Colonic mucosa (tissue), 4 donors: ENCODE data around the gene TMC4. TPM values are rescaled to one million over a fixed set of nuclear protein-coding genes. Genes with fewer than 3 reads are reported as not detected.

Source experiments
- DNase-seq: peaks from one replicate; pipeline ENCODE4 v3.0.0-alpha.2; 2020
- H3K27ac ChIP-seq: fragments of 200-600 bp; one replicate; pipeline ENCODE4 v1.8.0; 2021
- H3K27me3 ChIP-seq: fragments of 200-600 bp; one replicate; pipeline ENCODE4 v1.8.0; 2021
- H3K36me3 ChIP-seq: fragments of 200-600 bp; one replicate; pipeline ENCODE4 v1.8.0; 2021
- H3K4me1 ChIP-seq: fragments of 200-600 bp; one replicate; pipeline ENCODE4 v1.8.0; 2021; ENCODE audit warnings: mild to moderate bottlenecking
- H3K4me3 ChIP-seq: fragments of 200-600 bp; one replicate; pipeline ENCODE4 v1.8.0; 2021
- H3K9ac ChIP-seq, 2 donors: one replicate each; pipeline ENCODE4 v1.7.0; 2013; ENCODE audit warnings: control low read depth in 2 of 2, low read depth in 2 of 2, low read length in 2 of 2
- H3K9me3 ChIP-seq: fragments of 200-600 bp; one replicate; pipeline ENCODE4 v1.8.0; 2021
- CTCF ChIP-seq: fragments of 200-600 bp; IDR thresholded peaks from one replicate; pipeline ENCODE4 v1.8.0; 2022; ENCODE audit warnings: antibody characterized with exemption, mild to moderate bottlenecking
- intact Hi-C: fragments of 100-400 bp; cut with DNase I; formaldehyde crosslinking; loops from one replicate; pipeline ENCODE4 v1.14.1; 2022
- total RNA-seq, 2 donors: library from RNA; stranded (reverse); fragmentation: NEBNext Ultra II Directional in 1 of 2; extraction: Animal tissue kit (Norgen Biotek cat#: 25700) in 1 of 2; gene quantifications; one replicate each; pipeline ENCODE4 v1.2.1, GENCODE V29; 2021
- donor health status: healthy.
- donor health status: DM: no; HTN: no; CAD: no.
- donor health status: DM: no; HTN: no; CAD: no.

Gene TMC4
- total RNA-seq, 2 donors from 2014 or later: 80.9 to 165 TPM

- Histone ChIP-seq H3K9me3 (no peaks in the 10 kb centered on the region), H3K27ac (peak overlapping the region; percentile 8), H3K4me3 (no peak overlapping the region), H3K4me1 (peaks cover 36% of the 10 kb centered on the region), H3K36me3 (peaks cover 21% of the 10 kb centered on the region), H3K27me3 (no peaks in the 10 kb centered on the region), H3K9ac (peak overlapping the region; percentile 6 to 62)
- intact Hi-C loops: no loop called here
- TF ChIP-seq CTCF: no peak
- no peak for DNase-seq
Observed at GRCh38 chr19:54204767-54205468, 32.0 kb upstream of the TMC4 start.

- no peak overlapping the region for H3K4me3 ChIP-seq
- peaks cover 24% of the 10 kb centered on the region for H3K4me1 ChIP-seq
- no peaks in the 10 kb centered on the region for H3K27me3 ChIP-seq
- H3K36me3 ChIP-seq: peaks cover 21% of the 10 kb centered on the region
- intact Hi-C loops: no loop called here
- no peak for TF ChIP-seq CTCF
- peak; percentile 61 for DNase-seq
- no peak overlapping the region for H3K27ac ChIP-seq
- H3K9me3 ChIP-seq: no peaks in the 10 kb centered on the region
- H3K9ac ChIP-seq: peak overlapping the region; percentile 3 to 83
Observed at GRCh38 chr19:54203151-54203611, 30.2 kb upstream of the TMC4 start.

- DNase-seq: no peak
- Histone ChIP-seq H3K27me3 (no peaks in the 10 kb centered on the region), H3K4me1 (peaks cover 24% of the 10 kb centered on the region), H3K9ac (peak overlapping the region; percentile 83 to 90), H3K4me3 (peak overlapping the region; percentile 78), H3K9me3 (no peaks in the 10 kb centered on the region), H3K27ac (no peak overlapping the region), H3K36me3 (peaks cover 21% of the 10 kb centered on the region)
- intact Hi-C loops: no loop called here
- no peak for TF ChIP-seq CTCF
Observed at GRCh38 chr19:54201980-54202379, 29.0 kb upstream of the TMC4 start.

- intact Hi-C loops: no loop called here
- Histone ChIP-seq H3K4me1 (peaks cover 24% of the 10 kb centered on the region), H3K9me3 (no peaks in the 10 kb centered on the region), H3K36me3 (peaks cover 18% of the 10 kb centered on the region), H3K27ac (peak overlapping the region; percentile 94), H3K27me3 (no peaks in the 10 kb centered on the region), H3K9ac (peak overlapping the region; percentile 83 to 90), H3K4me3 (peak overlapping the region; percentile 78)
- TF ChIP-seq CTCF: no peak
- no peak for DNase-seq
Observed at GRCh38 chr19:54201172-54201701, 28.3 kb upstream of the TMC4 start.

- H3K4me3 ChIP-seq: no peak overlapping the region
- no peak overlapping the region for H3K27ac ChIP-seq
- H3K9me3 ChIP-seq: no peaks in the 10 kb centered on the region
- no peaks in the 10 kb centered on the region for H3K27me3 ChIP-seq
- H3K4me1 ChIP-seq: peaks cover 18% of the 10 kb centered on the region
- no peak for DNase-seq
- intact Hi-C loops: no loop called here
- TF ChIP-seq CTCF: no peak
- H3K9ac ChIP-seq: no peak overlapping the region
- H3K36me3 ChIP-seq: peaks cover 7% of the 10 kb centered on the region
Observed at GRCh38 chr19:54199401-54199800, 26.4 kb upstream of the TMC4 start.
